ENCODE data around the gene P2RX1.

The P2RX1 gene

GRCh38 chr17:3896108-3896967 lies 19.9 kb downstream of the P2RX1 start:
- Histone ChIP-seq H3K9ac (ENCODE audit: low read depth, low read length) (no peak overlapping the region), H3K9me3 (replicated peaks; ENCODE audit: low read length) (no peaks in the 10 kb centered on the region), H3K36me3 (ENCODE audit: insufficient read depth, low read length) (no peaks in the 10 kb centered on the region), H3K4me2 (ENCODE audit: low read length) (no peak overlapping the region), H3K27me3 (ENCODE audit: control insufficient read depth, insufficient read depth, low read length) (peaks cover 6% of the 10 kb centered on the region), H3K4me1 (ENCODE audit: control insufficient read depth, insufficient read depth, low read length) (peaks cover 28% of the 10 kb centered on the region), H3K4me3 (ENCODE audit: low read length) (no peak overlapping the region)

GRCh38 chr17:3895354-3895753 lies 20.9 kb downstream of the P2RX1 start:
- Histone ChIP-seq H3K36me3 (ENCODE audit: insufficient read depth, low read length) (no peaks in the 10 kb centered on the region), H3K4me1 (ENCODE audit: control insufficient read depth, insufficient read depth, low read length) (peaks cover 38% of the 10 kb centered on the region)

GRCh38 chr17:3894911-3895343 lies 21.3 kb downstream of the P2RX1 start:
- Histone ChIP-seq H3K36me3 (ENCODE audit: insufficient read depth, low read length) (no peaks in the 10 kb centered on the region), H3K27me3 (ENCODE audit: control insufficient read depth, insufficient read depth, low read length) (no peaks in the 10 kb centered on the region), H3K9ac (ENCODE audit: low read depth, low read length) (no peak overlapping the region), H3K4me3 (ENCODE audit: low read length) (no peak overlapping the region), H3K4me1 (ENCODE audit: control insufficient read depth, insufficient read depth, low read length) (peaks cover 42% of the 10 kb centered on the region), H3K4me2 (ENCODE audit: low read length) (no peak overlapping the region), H3K9me3 (replicated peaks; ENCODE audit: low read length) (no peaks in the 10 kb centered on the region)

More at GRCh38 chr17:3895354-3895753, 20.9 kb downstream of the P2RX1 start:
- H3K4me3 ChIP-seq (ENCODE audit: low read length): no peak overlapping the region
- H3K9ac ChIP-seq (ENCODE audit: low read depth, low read length): no peak overlapping the region
- peaks cover under 1% of the 10 kb centered on the region for H3K27me3 ChIP-seq (ENCODE audit: control insufficient read depth, insufficient read depth, low read length)
- H3K4me2 ChIP-seq (ENCODE audit: low read length): no peak overlapping the region
- no peaks in the 10 kb centered on the region for H3K9me3 ChIP-seq (replicated peaks; ENCODE audit: low read length)

- no peaks in the 10 kb centered on the region for H3K36me3 ChIP-seq (ENCODE audit: insufficient read depth, low read length)
- H3K4me1 ChIP-seq (ENCODE audit: control insufficient read depth, insufficient read depth, low read length): peaks cover 49% of the 10 kb centered on the region
- no peak overlapping the region for H3K9ac ChIP-seq (ENCODE audit: low read depth, low read length)
- no peaks in the 10 kb centered on the region for H3K27me3 ChIP-seq (ENCODE audit: control insufficient read depth, insufficient read depth, low read length)
- no peak overlapping the region for H3K4me2 ChIP-seq (ENCODE audit: low read length)
- no peaks in the 10 kb centered on the region for H3K9me3 ChIP-seq (replicated peaks; ENCODE audit: low read length)
- H3K4me3 ChIP-seq (ENCODE audit: low read length): no peak overlapping the region
Measured at GRCh38 chr17:3894188-3894587, 22.1 kb downstream of the P2RX1 start.

DNA sequence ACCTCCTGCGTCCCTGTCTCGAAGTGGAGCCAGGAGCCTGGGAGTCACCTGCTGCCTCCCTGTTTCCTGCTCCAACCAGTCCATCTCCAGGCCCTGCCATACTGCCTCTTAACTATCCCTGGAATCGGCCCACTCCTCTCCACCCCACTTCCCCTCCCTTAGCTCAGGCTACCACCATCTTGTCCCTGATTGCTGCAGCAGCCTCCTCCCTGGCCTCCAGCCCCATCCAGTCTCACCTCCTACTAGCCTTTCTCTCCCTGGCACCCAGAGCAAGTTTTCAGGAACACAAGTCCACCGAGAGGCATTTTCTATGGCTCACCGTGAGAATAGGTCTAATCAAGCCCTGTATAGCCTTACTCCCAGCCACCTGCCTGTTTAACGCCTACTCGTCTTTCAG lies 22.5 kb downstream of the P2RX1 start:
- H3K36me3 ChIP-seq (ENCODE audit: insufficient read depth, low read length): no peaks in the 10 kb centered on the region
- H3K4me2 ChIP-seq (ENCODE audit: low read length): peak overlapping the region; percentile 89
- peaks cover 54% of the 10 kb centered on the region for H3K4me1 ChIP-seq (ENCODE audit: control insufficient read depth, insufficient read depth, low read length)
- no peak overlapping the region for H3K9ac ChIP-seq (ENCODE audit: low read depth, low read length)
- peak overlapping the region; percentile 75 for H3K4me3 ChIP-seq (ENCODE audit: low read length)
- H3K9me3 ChIP-seq (replicated peaks; ENCODE audit: low read length): no peaks in the 10 kb centered on the region
- no peaks in the 10 kb centered on the region for H3K27me3 ChIP-seq (ENCODE audit: control insufficient read depth, insufficient read depth, low read length)

- no peaks in the 10 kb centered on the region for H3K9me3 ChIP-seq (replicated peaks; ENCODE audit: low read length)
- no peaks in the 10 kb centered on the region for H3K27me3 ChIP-seq (ENCODE audit: control insufficient read depth, insufficient read depth, low read length)
- peaks cover 59% of the 10 kb centered on the region for H3K4me1 ChIP-seq (ENCODE audit: control insufficient read depth, insufficient read depth, low read length)
- H3K36me3 ChIP-seq (ENCODE audit: insufficient read depth, low read length): no peaks in the 10 kb centered on the region
- H3K4me2 ChIP-seq (ENCODE audit: low read length): peak within 1 kb of the TSS; percentile 89
- peak within 1 kb of the TSS; percentile 65 for H3K9ac ChIP-seq (ENCODE audit: low read depth, low read length)
- peak within 1 kb of the TSS; percentile 78 for H3K4me3 ChIP-seq (ENCODE audit: low read length)
Measured at GRCh38 chr17:3893003-3893719, 23.1 kb downstream of the P2RX1 start, which contains the start of gene CAMKK1. Gene CAMKK1 (minus strand): TSS chr17:3893053. CDS start chr17:3885687, 7,366 bp downstream.

DNA sequence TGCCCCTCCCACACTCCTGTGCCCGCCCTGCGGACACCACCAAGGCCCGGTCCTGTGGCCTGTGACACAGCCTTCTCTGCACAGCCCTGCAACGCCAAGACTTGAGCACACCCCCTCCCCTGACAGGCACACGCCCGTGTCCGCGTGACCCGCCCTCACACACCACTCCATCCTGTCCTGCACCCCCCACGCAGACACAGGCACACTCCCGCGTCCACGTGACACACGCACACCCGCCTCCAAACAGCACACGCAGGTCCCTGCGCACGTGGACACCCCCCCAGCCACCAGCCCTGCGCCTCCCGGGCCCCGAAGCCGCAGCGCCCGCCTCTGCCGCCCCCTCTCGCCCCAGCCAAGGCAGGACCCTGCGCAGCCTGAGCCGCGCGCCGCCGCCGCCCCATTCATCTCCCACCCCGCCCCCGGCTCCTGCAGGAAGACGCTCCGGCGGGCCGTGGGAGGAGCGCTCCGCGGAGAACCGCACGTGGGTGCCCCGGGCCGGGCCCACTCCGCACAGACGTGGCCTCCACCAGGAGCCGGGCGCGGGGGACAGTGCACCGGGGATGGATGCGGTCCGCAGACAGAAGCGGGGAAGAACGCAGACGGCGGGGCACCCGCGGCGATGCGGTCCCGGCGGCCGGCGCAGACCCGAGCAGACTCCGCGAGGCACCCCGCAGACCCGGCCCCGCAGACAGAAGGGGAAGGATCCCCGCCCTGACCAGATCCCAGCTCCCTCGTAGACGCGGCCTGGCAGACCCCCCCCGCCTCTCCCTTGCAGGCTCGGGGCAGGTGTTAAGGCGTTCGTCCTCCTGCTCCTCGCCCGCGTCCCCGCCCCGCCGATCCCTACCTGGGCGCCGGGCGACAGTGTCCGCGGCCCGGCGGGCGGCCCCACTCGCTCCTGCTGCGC lies 23.9 kb downstream of the P2RX1 start:
- H3K4me2 ChIP-seq (ENCODE audit: low read length): peak overlapping the region; percentile 74
- H3K4me1 ChIP-seq (ENCODE audit: control insufficient read depth, insufficient read depth, low read length): peaks cover 67% of the 10 kb centered on the region
- no peaks in the 10 kb centered on the region for H3K27me3 ChIP-seq (ENCODE audit: control insufficient read depth, insufficient read depth, low read length)
- H3K9ac ChIP-seq (ENCODE audit: low read depth, low read length): peak overlapping the region; percentile 65
- H3K4me3 ChIP-seq (ENCODE audit: low read length): peak overlapping the region; percentile 78
- no peaks in the 10 kb centered on the region for H3K9me3 ChIP-seq (replicated peaks; ENCODE audit: low read length)
- no peaks in the 10 kb centered on the region for H3K36me3 ChIP-seq (ENCODE audit: insufficient read depth, low read length)

- H3K4me1 ChIP-seq (ENCODE audit: control insufficient read depth, insufficient read depth, low read length): peaks cover 74% of the 10 kb centered on the region
- H3K27me3 ChIP-seq (ENCODE audit: control insufficient read depth, insufficient read depth, low read length): no peaks in the 10 kb centered on the region
- H3K9me3 ChIP-seq (replicated peaks; ENCODE audit: low read length): no peaks in the 10 kb centered on the region
- peak overlapping the region; percentile 78 for H3K4me3 ChIP-seq (ENCODE audit: low read length)
- H3K9ac ChIP-seq (ENCODE audit: low read depth, low read length): peak overlapping the region; percentile 65
- H3K36me3 ChIP-seq (ENCODE audit: insufficient read depth, low read length): no peaks in the 10 kb centered on the region
- H3K4me2 ChIP-seq (ENCODE audit: low read length): peak overlapping the region; percentile 74
Measured at GRCh38 chr17:3891626-3892094, 24.6 kb downstream of the P2RX1 start.

GRCh38 chr17:3890878-3891219 lies 25.4 kb downstream of the P2RX1 start:
- peak overlapping the region; percentile 78 for H3K9ac ChIP-seq (ENCODE audit: low read depth, low read length)
- H3K27me3 ChIP-seq (ENCODE audit: control insufficient read depth, insufficient read depth, low read length): no peaks in the 10 kb centered on the region
- peak overlapping the region; percentile 74 for H3K4me2 ChIP-seq (ENCODE audit: low read length)
- no peaks in the 10 kb centered on the region for H3K9me3 ChIP-seq (replicated peaks; ENCODE audit: low read length)
- no peaks in the 10 kb centered on the region for H3K36me3 ChIP-seq (ENCODE audit: insufficient read depth, low read length)
- H3K4me1 ChIP-seq (ENCODE audit: control insufficient read depth, insufficient read depth, low read length): peaks cover 82% of the 10 kb centered on the region
- peak overlapping the region; percentile 51 for H3K4me3 ChIP-seq (ENCODE audit: low read length)

DNA sequence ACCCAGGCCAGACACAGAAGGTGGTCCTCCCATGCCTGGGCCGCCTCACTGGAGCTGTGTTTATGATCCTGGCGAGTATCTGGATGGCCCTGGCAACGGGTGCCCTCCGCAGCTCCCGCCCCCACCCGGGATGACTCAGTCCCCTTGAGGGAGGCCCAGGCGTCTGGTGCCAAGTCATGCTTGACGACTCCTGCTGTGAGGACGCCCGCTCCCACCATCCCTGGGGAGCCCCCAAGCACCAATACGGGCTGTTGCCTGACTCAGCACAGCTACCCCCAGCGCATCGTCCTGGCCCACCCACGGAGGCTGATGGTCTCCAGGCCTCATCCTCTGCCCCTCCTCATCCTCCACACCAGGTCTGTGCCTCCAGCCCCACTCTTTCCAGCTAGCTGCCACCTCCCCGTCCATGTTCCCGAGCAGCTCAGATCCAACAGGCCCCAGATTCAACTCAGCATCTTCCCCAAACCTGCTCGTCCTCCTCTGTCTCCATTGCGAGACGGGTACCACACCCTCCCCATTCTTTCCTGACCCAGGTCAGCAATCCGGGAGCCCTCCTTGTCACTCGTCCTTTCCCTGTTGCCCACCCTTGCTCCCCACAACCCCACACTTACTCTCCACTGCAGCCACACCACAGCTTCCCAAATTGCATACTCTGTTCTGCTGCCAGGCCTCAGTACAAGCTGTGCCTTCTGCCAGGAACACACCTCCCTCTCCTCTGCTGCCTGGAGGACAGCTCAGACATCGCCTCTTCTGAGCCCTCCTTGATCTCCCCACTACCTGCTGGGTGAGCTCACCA lies 26.0 kb downstream of the P2RX1 start:
- Histone ChIP-seq H3K4me2 (ENCODE audit: low read length) (peak overlapping the region; percentile 74), H3K9ac (ENCODE audit: low read depth, low read length) (peak overlapping the region; percentile 78), H3K27me3 (ENCODE audit: control insufficient read depth, insufficient read depth, low read length) (no peaks in the 10 kb centered on the region), H3K36me3 (ENCODE audit: insufficient read depth, low read length) (peaks cover 1% of the 10 kb centered on the region), H3K9me3 (replicated peaks; ENCODE audit: low read length) (no peaks in the 10 kb centered on the region), H3K4me1 (ENCODE audit: control insufficient read depth, insufficient read depth, low read length) (peaks cover 87% of the 10 kb centered on the region), H3K4me3 (ENCODE audit: low read length) (peak overlapping the region; percentile 54)

All from skeletal muscle satellite cell (primary cell).